Measurements from ENCODE around the gene STAT2. TPM values are rescaled to one million over a fixed set of nuclear protein-coding genes. Genes with fewer than 3 reads are reported as not detected.

STAT2 gene
- total RNA-seq, 1 donor from 2014 or later = 166 TPM

GRCh38 chr12:56304872-56305590 lies 54.9 kb downstream of the STAT2 start:
- Mint-ChIP-seq H3K27ac (ENCODE audit: unreplicated experiment) (no peak overlapping the region), H3K27me3 (ENCODE audit: low read depth) (no peaks in the 10 kb centered on the region), H3K9me3 (ENCODE audit: low read depth) (no peaks in the 10 kb centered on the region), H3K4me1 (ENCODE audit: low read depth) (peaks cover 11% of the 10 kb centered on the region), H3K4me3 (ENCODE audit: unreplicated experiment) (no peak overlapping the region), H3K36me3 (ENCODE audit: low read depth) (peaks cover 6% of the 10 kb centered on the region)
- no peak for TF ChIP-seq CTCF (IDR thresholded peaks at IDR 0.05)
- no peak for DNase-seq (ENCODE audit: low spot score)

- Mint-ChIP-seq H3K27me3 (ENCODE audit: low read depth) (no peaks in the 10 kb centered on the region), H3K27ac (ENCODE audit: unreplicated experiment) (peak overlapping the region; percentile 45), H3K9me3 (ENCODE audit: low read depth) (no peaks in the 10 kb centered on the region), H3K4me3 (ENCODE audit: unreplicated experiment) (no peak overlapping the region), H3K36me3 (ENCODE audit: low read depth) (peaks cover 2% of the 10 kb centered on the region), H3K4me1 (ENCODE audit: low read depth) (peaks cover 16% of the 10 kb centered on the region)
- TF ChIP-seq CTCF (IDR thresholded peaks at IDR 0.05) = no peak
- DNase-seq (ENCODE audit: low spot score) = no peak
Measured at GRCh38 chr12:56304276-56304675, 55.6 kb downstream of the STAT2 start.

GRCh38 chr12:56300644-56301464 lies 59.1 kb downstream of the STAT2 start:
- Mint-ChIP-seq H3K4me1 (ENCODE audit: low read depth) (peaks cover 44% of the 10 kb centered on the region), H3K27ac (ENCODE audit: unreplicated experiment) (peak overlapping the region; percentile 91), H3K36me3 (ENCODE audit: low read depth) (no peaks in the 10 kb centered on the region), H3K27me3 (ENCODE audit: low read depth) (no peaks in the 10 kb centered on the region), H3K9me3 (ENCODE audit: low read depth) (no peaks in the 10 kb centered on the region), H3K4me3 (ENCODE audit: unreplicated experiment) (peak overlapping the region; percentile 94)
- TF ChIP-seq CTCF (IDR thresholded peaks at IDR 0.05) = no peak
- DNase-seq (ENCODE audit: low spot score) = no peak

- no peak for TF ChIP-seq CTCF (IDR thresholded peaks at IDR 0.05)
- Mint-ChIP-seq H3K27me3 (ENCODE audit: low read depth) (no peaks in the 10 kb centered on the region), H3K4me1 (ENCODE audit: low read depth) (peaks cover 44% of the 10 kb centered on the region), H3K4me3 (ENCODE audit: unreplicated experiment) (peak within 1 kb of the TSS; percentile 94), H3K36me3 (ENCODE audit: low read depth) (no peaks in the 10 kb centered on the region), H3K9me3 (ENCODE audit: low read depth) (no peaks in the 10 kb centered on the region), H3K27ac (ENCODE audit: unreplicated experiment) (peak within 1 kb of the TSS; percentile 95)
- DNase-seq (ENCODE audit: low spot score) = peak; percentile 99
Measured at GRCh38 chr12:56299853-56300643, 59.9 kb downstream of the STAT2 start, which contains the start of gene CS. TSS of gene CS (minus strand) at chr12:56300330. CDS start at chr12:56300201, 129 bp downstream.

All from chondrocyte (in vitro differentiated cells).